Astrocyte (in vitro differentiated cells and primary cell): Measurements from ENCODE around the gene CASR.

Experiments
- CTCF ChIP-seq: IDR thresholded peaks from 2 replicates; pipeline ENCODE4 v1.5.1; 2011; ENCODE audit warnings: low read depth, mild to moderate bottlenecking, inconsistent platforms, low read length, moderate library complexity; ENCODE audit not compliant: insufficient read depth
- EZH2 ChIP-seq: IDR thresholded peaks from 2 replicates; pipeline ENCODE4 v1.6.1; 2012; ENCODE audit warnings: mild to moderate bottlenecking, low read length, inconsistent platforms; ENCODE audit not compliant: insufficient read depth

GRCh38 chr3:122235147-122235546, 51.7 kb downstream of the CASR start:
- TF ChIP-seq CTCF (no peak), EZH2 (no peak)
